Measurements from ENCODE around the gene CXCR1. TPM values are rescaled to one million over a fixed set of nuclear protein-coding genes. Genes with fewer than 3 reads are reported as not detected.

The CXCR1 gene
- total RNA-seq, 4 donors from 2014 or later: 2.3 TPM; not detected in 3

- TF ChIP-seq CTCF (IDR thresholded peaks at IDR 0.05; ENCODE audit: low read depth): no peak
Measured at GRCh38 chr2:218193701-218194100, 26.9 kb upstream of the CXCR1 start.

GRCh38 chr2:218192902-218193430 lies 26.2 kb upstream of the CXCR1 start:
- TF ChIP-seq CTCF (IDR thresholded peaks at IDR 0.05; ENCODE audit: low read depth): no peak

- TF ChIP-seq CTCF (IDR thresholded peaks at IDR 0.05; ENCODE audit: low read depth): no peak
Measured at GRCh38 chr2:218188528-218188927, 21.8 kb upstream of the CXCR1 start.

- no peak for TF ChIP-seq CTCF (IDR thresholded peaks at IDR 0.05; ENCODE audit: low read depth)
Measured at GRCh38 chr2:218187296-218188015, 20.7 kb upstream of the CXCR1 start.

- no peak for TF ChIP-seq CTCF (IDR thresholded peaks at IDR 0.05; ENCODE audit: low read depth)
Measured at GRCh38 chr2:218186876-218187275, 20.1 kb upstream of the CXCR1 start.

GRCh38 chr2:218186355-218186766 lies 19.6 kb upstream of the CXCR1 start:
- TF ChIP-seq CTCF (IDR thresholded peaks at IDR 0.05; ENCODE audit: low read depth): no peak

- TF ChIP-seq CTCF (IDR thresholded peaks at IDR 0.05; ENCODE audit: low read depth): no peak
Measured at GRCh38 chr2:218184331-218184730, 17.6 kb upstream of the CXCR1 start.

Data from subcutaneous adipose tissue (tissue), 4 donors.